Kidney (tissue), 14 donors: ENCODE results near the gene HOXB7. TPM values are rescaled to one million over a fixed set of nuclear protein-coding genes. Genes with fewer than 3 reads are reported as not detected.

Experiments
- DNase-seq, 5 donors: peaks; one replicate each; pipeline ENCODE4 v3.0.0-alpha.2; 2013 to 2020
- FAIRE-seq: peaks from 2 replicates; lab custom pipeline; 2012; peaks lifted over from hg19 to GRCh38; lab: Jason Lieb, UNC
- H3K27ac ChIP-seq, 2 donors: one replicate each; pipeline ENCODE4 v1.7.0; 2013; ENCODE audit warnings: low read depth in 2 of 2, low read length in 2 of 2, inconsistent platforms in 1 of 2
- H3K27me3 ChIP-seq: one replicate; pipeline ENCODE4 v1.7.1; 2013; ENCODE audit warnings: low read length, inconsistent platforms; ENCODE audit not compliant: control insufficient read depth, insufficient read depth
- H3K36me3 ChIP-seq, 3 donors: one replicate each; pipeline versions ENCODE4 v1.7.0 to v1.7.1; 2013; ENCODE audit warnings: low read length in 3 of 3, control low read depth in 1 of 3, inconsistent platforms in 1 of 3; ENCODE audit not compliant: insufficient read depth in 3 of 3, control insufficient read depth in 2 of 3
- H3K4me1 ChIP-seq, 3 donors: one replicate each; pipeline versions ENCODE4 v1.7.0 to v1.7.1; 2013; ENCODE audit warnings: low read length in 3 of 3, inconsistent platforms in 1 of 3, low read depth in 1 of 3; ENCODE audit not compliant: control insufficient read depth in 2 of 3, insufficient read depth in 2 of 3
- H3K4me3 ChIP-seq, 3 donors: one replicate each; pipeline versions ENCODE4 v1.7.0 to v1.8.1; 2013; ENCODE audit warnings: low read length in 3 of 3, control low read depth in 1 of 3, inconsistent platforms in 1 of 3
- H3K9ac ChIP-seq, 3 donors: one replicate each; pipeline versions ENCODE4 v1.7.0 to v1.7.1; 2013; ENCODE audit warnings: low read length in 3 of 3, control low read depth in 1 of 3, inconsistent platforms in 1 of 3
- H3K9me3 ChIP-seq, 3 donors: one replicate each; pipeline versions ENCODE4 v1.7.0 to v1.7.1; 2013; ENCODE audit warnings: low read length in 3 of 3, control low read depth in 1 of 3, inconsistent platforms in 1 of 3; ENCODE audit not compliant: control insufficient read depth in 2 of 3, insufficient read depth in 1 of 3
- CTCF ChIP-seq: IDR thresholded peaks from 3 replicates; pipeline ENCODE4 v1.5.1; 2012; ENCODE audit warnings: mild to moderate bottlenecking, moderate library complexity, borderline replicate concordance; ENCODE audit not compliant: insufficient read depth; ENCODE audit errors: extremely low read depth
- intact Hi-C: fragments of 100-400 bp; cut with DNase I; formaldehyde crosslinking; loops from one replicate; pipeline ENCODE4 v1.11.1; 2022
- polyA plus RNA-seq: library from polyadenylated mRNA; stranded (reverse); fragments of 350-450 nt; fragmentation: Illumina TruSeq; extraction: RNeasy Lipid Tissue Mini Kit (QIAGEN cat#74804); gene quantifications from one replicate; pipeline ENCODE4 v1.2.3, GENCODE V29; 2014; ENCODE audit warnings: low read depth, low replicate concordance; ENCODE audit not compliant: insufficient read depth
- total RNA-seq: library from RNA; stranded (reverse); fragmentation: NEBNext Ultra II Directional; extraction: Animal tissue kit (Norgen Biotek cat#: 25700); gene quantifications from one replicate; pipeline ENCODE4 v1.2.1, GENCODE V29; 2021
- donor health status: control.
- donor health status: control.
- donor health status: control.
- donor health status: control.
- donor health status: control.
- donor health status: DM: yes; HTN: yes; CAD: no.
- donor health status: Normal renal cell carcinoma (clear cell type).

HOXB7 gene
- total and polyA plus RNA-seq, 2 donors from 2014 or later = 45.4 to 49.6 TPM

DNA sequence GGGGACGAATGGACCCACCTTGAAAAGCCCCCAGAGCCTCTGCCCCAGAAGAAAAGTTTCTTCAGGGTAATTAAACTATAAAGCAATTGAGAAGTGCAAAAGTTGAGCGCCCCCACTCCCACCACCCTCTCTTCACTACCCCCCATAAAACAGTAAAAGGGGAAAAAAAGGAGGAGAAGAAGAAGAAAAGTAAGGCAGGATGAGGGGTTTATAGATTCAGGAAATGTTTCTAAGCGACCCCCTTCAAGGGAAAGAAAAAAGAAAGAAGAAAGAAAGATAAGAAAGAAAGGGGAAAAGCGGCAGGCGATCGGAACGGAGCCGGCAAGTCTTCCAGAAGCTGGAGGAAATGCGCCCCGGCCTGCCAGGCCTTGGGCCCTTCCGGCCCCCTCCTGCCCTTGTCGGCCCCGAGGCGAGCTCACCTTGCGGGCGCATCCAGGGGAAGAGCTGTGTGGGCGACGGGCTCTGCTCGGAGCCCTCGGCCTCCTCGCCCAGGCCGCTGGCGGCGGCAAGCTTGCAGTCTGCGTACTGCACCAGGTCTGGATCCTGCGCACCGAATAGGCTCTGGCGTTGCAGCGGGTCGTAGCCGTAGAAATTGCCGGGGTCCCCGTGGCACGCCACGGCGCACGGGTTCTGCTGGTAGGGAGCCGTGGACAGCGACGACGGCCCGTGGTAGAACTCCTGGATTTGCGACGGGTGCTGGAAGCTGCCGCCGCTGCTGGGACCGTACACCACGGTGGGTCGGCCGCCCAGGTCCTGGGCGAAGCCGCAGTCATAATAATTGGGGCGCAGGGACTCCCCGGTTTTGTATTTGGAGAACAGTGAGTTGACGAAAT lies 3.3 kb upstream of the HOXB7 start:
- Histone ChIP-seq H3K4me3 (peak overlapping the region; percentile 53 to 85 (median 53)), H3K36me3 (no peaks in the 10 kb centered on the region), H3K4me1 (peaks cover 0 to 15% (median 8%) of the 10 kb centered on the region in 3 donors), H3K27me3 (peaks cover 15% of the 10 kb centered on the region), H3K9me3 (no peaks in the 10 kb centered on the region), H3K27ac (peak overlapping the region; percentile 92 to 97), H3K9ac (peak overlapping the region; percentile 49 to 95 (median 78))
- DNase-seq = peak in 3 of 5 donors; percentile 44 to 57 (median 46)
- TF ChIP-seq CTCF = no peak
- intact Hi-C loops = no loop called here
- FAIRE-seq = no peak

GRCh38 chr17:48612854-48613691 lies 2.3 kb upstream of the HOXB7 start:
- FAIRE-seq = no peak
- peaks cover 0 to 15% (median 9%) of the 10 kb centered on the region in 3 donors for H3K4me1 ChIP-seq
- intact Hi-C loops = no loop called here
- DNase-seq = peak; percentile 78 to 93 (median 84)
- H3K27ac ChIP-seq = peak overlapping the region; percentile 92 to 97
- peak; percentile 19 for TF ChIP-seq CTCF
- H3K27me3 ChIP-seq = peaks cover 13% of the 10 kb centered on the region
- no peaks in the 10 kb centered on the region for H3K9me3 ChIP-seq
- peak overlapping the region; percentile 81 to 85 (median 82) for H3K4me3 ChIP-seq
- H3K36me3 ChIP-seq = no peaks in the 10 kb centered on the region
- H3K9ac ChIP-seq = peak overlapping the region; percentile 71 to 82 (median 82)

DNA sequence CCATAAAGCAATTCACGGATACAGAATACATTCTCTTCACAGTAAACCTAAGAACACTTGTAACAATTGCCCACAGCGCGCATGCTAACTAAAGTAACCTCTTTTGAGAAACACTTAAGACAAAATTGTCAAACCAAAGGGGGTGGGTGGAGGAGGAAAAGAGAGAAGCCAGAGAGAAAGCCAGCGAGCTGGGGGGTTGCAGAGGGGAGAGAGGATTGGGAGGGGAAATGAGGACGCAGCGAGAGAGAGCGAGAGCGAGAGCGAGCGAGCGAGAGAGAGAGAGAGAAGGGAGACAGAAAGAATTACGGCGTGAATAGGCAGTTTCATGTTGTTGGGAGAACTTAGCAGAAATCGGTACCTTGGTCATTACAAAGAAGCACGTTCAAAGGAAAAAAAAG lies 1.6 kb upstream of the HOXB7 start:
- peak overlapping the region; percentile 81 to 85 (median 82) for H3K4me3 ChIP-seq
- peak overlapping the region; percentile 85 to 97 for H3K27ac ChIP-seq
- peaks cover 11% of the 10 kb centered on the region for H3K27me3 ChIP-seq
- peak in 3 of 5 donors; percentile 48 to 69 (median 67) for DNase-seq
- TF ChIP-seq CTCF = no peak
- intact Hi-C loops = no loop called here
- H3K9ac ChIP-seq = peak overlapping the region; percentile 71 to 82 (median 82)
- FAIRE-seq = no peak
- H3K4me1 ChIP-seq = peaks cover 0 to 15% (median 9%) of the 10 kb centered on the region in 3 donors
- H3K36me3 ChIP-seq = no peaks in the 10 kb centered on the region
- H3K9me3 ChIP-seq = no peaks in the 10 kb centered on the region
